ENCODE results near the gene GRB10. TPM values are rescaled to one million over a fixed set of nuclear protein-coding genes. Genes with fewer than 3 reads are reported as not detected.

Gene GRB10
- total and polyA plus RNA-seq, 2 of the 8 experiments (the other 6 are each of a cell fraction or from before 2014, with no cell fraction given), result 35.7 to 97.0 TPM

DNA sequence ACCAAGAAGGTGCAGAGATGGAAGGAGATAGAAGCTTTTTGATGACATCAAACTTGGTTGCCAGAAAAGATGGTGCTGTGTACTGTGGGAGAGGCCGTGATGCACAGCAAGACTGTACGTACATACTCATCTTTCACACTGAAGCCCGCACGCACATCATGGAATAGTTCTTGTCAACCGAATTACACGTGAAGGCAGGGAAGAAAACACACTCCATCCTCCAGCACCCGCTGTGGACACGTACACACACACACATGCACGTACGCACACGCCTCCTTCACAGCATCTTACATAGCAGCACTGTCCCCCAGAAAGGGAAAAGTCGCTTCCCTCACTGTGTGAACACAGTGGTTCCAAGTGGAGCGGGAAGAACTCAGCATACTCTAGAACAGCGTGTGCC, 163.0 kb downstream of the GRB10 start:
- POLR2A ChIA-PET (ENCODE audit: partially characterized antibody), result no interaction called here
- Histone ChIP-seq H3K4me3 (ENCODE audit: extremely low read depth in 1 of 4, insufficient read depth in 2 of 4, low read depth in 3 of 4, low read length in 4 of 4) (no peak overlapping the region), H3K56ac (replicated peaks; ENCODE audit: insufficient read length, low read depth, low read length) (no peak overlapping the region), H4K91ac (replicated peaks; ENCODE audit: insufficient read length, low read length) (no peak overlapping the region), H3K4me1 (replicated peaks in 1 of 4; ENCODE audit: control insufficient read depth in 3 of 4, insufficient read depth in 4 of 4, low read length in 3 of 4) (no peaks in the 10 kb centered on the region), H3K27me3 (replicated peaks in 1 of 4; ENCODE audit: control insufficient read depth in 3 of 4, extremely low read depth in 1 of 4, insufficient read depth in 3 of 4, low read length in 3 of 4) (no peaks in the 10 kb centered on the region), H2BK20ac (ENCODE audit: low read length) (no peak overlapping the region), H3K27ac (ENCODE audit: low read depth, low read length) (no peak overlapping the region), H3K4ac (replicated peaks; ENCODE audit: insufficient read length, low read depth, low read length) (no peak overlapping the region), H3K18ac (ENCODE audit: extremely low read depth, low read length) (no peak overlapping the region), H4K8ac (ENCODE audit: extremely low read depth, insufficient read depth, low read length) (no peak overlapping the region), H3K36me3 (ENCODE audit: control insufficient read depth in 2 of 4, insufficient read depth in 4 of 4, low read length in 3 of 4) (peaks cover under 1 to 13% (median 2%) of the 10 kb centered on the region in 4 experiments; a peak in 5 of 8 replicates), H3K14ac (ENCODE audit: insufficient read length) (no peak overlapping the region), H4K20me1 (replicated peaks in 1 of 2; ENCODE audit: control insufficient read depth in 1 of 2, insufficient read depth in 2 of 2, low read length in 2 of 2) (peaks cover 2% of the 10 kb centered on the region in 2 experiments), H3K23me2 (ENCODE audit: low read depth, low read length) (no peaks in the 10 kb centered on the region), H3K79me1 (ENCODE audit: low read depth, low read length) (peaks cover 4% of the 10 kb centered on the region; the same call in 1 of the 2 replicates), H2AFZ (ENCODE audit: low read length) (no peak overlapping the region), H3K23ac (ENCODE audit: insufficient read length) (no peak overlapping the region), H3K4me2 (ENCODE audit: insufficient read depth in 1 of 2, low read depth in 2 of 2, low read length in 2 of 2) (no peak overlapping the region), H3K9me3 (ENCODE audit: insufficient read depth in 2 of 2, low read depth in 1 of 2, low read length in 1 of 2) (no peaks in the 10 kb centered on the region), H2AK5ac (ENCODE audit: low read depth, low read length) (no peak overlapping the region), H4K5ac (ENCODE audit: insufficient read length, low read depth, low read length) (no peak overlapping the region), H2BK5ac (ENCODE audit: low read depth, low read length) (no peak overlapping the region), H2BK15ac (ENCODE audit: low read length) (no peak overlapping the region), H2BK12ac (ENCODE audit: low read depth, low read length) (no peak overlapping the region), H3K9ac (replicated peaks in 1 of 4; ENCODE audit: extremely low read depth in 1 of 4, low read depth in 3 of 4, low read length in 3 of 4) (no peak overlapping the region), H3K79me2 (ENCODE audit: control insufficient read depth in 1 of 2, insufficient read depth in 2 of 2, low read length in 2 of 2) (no peaks in the 10 kb centered on the region), H2BK120ac (replicated peaks; ENCODE audit: low read depth, low read length) (no peak overlapping the region)
- DNase-seq (ENCODE audit: low read depth in 1 of 2, low spot score in 2 of 2) (no peak), FAIRE-seq (no peak)
- CTCF ChIA-PET (ENCODE audit: partially characterized antibody), result interaction anchor here (0.9 to 2.1 kb wide), 2 partner anchors 30 to 148 kb away, joined by 4 to 9 read pairs; no protein-coding TSS in a partner anchor
- WGBS, 2 experiments (ENCODE audit: extremely low coverage in 1 of 2, insufficient coverage in 1 of 2, insufficient read length in 1 of 2, insufficient replicate concordance in 2 of 2, low coverage in 1 of 2, low lambda C conversion rate in 2 of 2, missing lambda C conversion rate in 1 of 2), result 85% methylated on average over 14 of the region's 14 CpGs; no CpG with 5 or more reads in 1 of the 2 experiments
- no peak for TF ChIP-seq CTBP2 (IDR thresholded peaks at IDR 0.05; ENCODE audit: borderline replicate concordance, insufficient read depth, insufficient read length, low read length)
- no peak for TF ChIP-seq CREB1 (IDR thresholded peaks at IDR 0.05)
- no peak for TF ChIP-seq SAP30 (IDR thresholded peaks at IDR 0.05; ENCODE audit: insufficient read depth, insufficient replicate concordance, low read length)
- TF ChIP-seq SIN3A (conservative IDR thresholded peaks at IDR 0.05 in 1 of 2, IDR thresholded peaks at IDR 0.05 in 1 of 2; ENCODE audit: low read depth in 1 of 2, low read length in 2 of 2), result no peak
- no peak for TF ChIP-seq TBP (IDR thresholded peaks at IDR 0.05; ENCODE audit: low read depth, low read length)
- TF ChIP-seq CHD1 (IDR thresholded peaks at IDR 0.05; ENCODE audit: low read depth, low read length), result no peak
- no peak for TF ChIP-seq MAFK (IDR thresholded peaks at IDR 0.05; ENCODE audit: low read depth, low read length)
- TF ChIP-seq TEAD4 (IDR thresholded peaks at IDR 0.05; ENCODE audit: low read depth, low read length), result no peak
- TF ChIP-seq, protein P1, sequence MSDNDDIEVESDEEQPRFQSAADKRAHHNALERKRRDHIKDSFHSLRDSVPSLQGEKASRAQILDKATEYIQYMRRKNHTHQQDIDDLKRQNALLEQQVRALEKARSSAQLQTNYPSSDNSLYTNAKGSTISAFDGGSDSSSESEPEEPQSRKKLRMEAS (IDR thresholded peaks at IDR 0.05), result no peak
- TF ChIP-seq POU5F1 (IDR thresholded peaks at IDR 0.05; ENCODE audit: low read depth, low read length), result no peak
- TF ChIP-seq RAD21 (IDR thresholded peaks at IDR 0.05 in 1 of 2, conservative IDR thresholded peaks at IDR 0.05 in 1 of 2; ENCODE audit: low read depth in 2 of 2, low read length in 2 of 2), result no peak
- TF ChIP-seq NRF1 (IDR thresholded peaks at IDR 0.05; ENCODE audit: low read depth, low read length), result no peak
- no peak for TF ChIP-seq E2F6 (IDR thresholded peaks at IDR 0.05)

Measured in H1 (cell line).